GM12878 (cell line): ENCODE measurements around the gene CCL23. TPM values are rescaled to one million over a fixed set of nuclear protein-coding genes. Genes with fewer than 3 reads are reported as not detected.

Experiments
- ATAC-seq: fragments of 200-7000 bp; cut with Tn5 transposase; 3 replicates; pipeline ENCODE4 v1.9.1; 2020; ENCODE audit warnings: mild to moderate bottlenecking, moderate library complexity
- BruUV-seq: library from RNA; stranded (reverse); fragments of 400-500 nt; replicated peaks from 2 replicates; lab custom pipeline; 2021; lab: Mats Ljungman, UMichigan
- CTCF ChIA-PET: fragments of 300-600 bp; sonication (Branson Sonifier 250); formaldehyde crosslinking; extraction: SDS; loops from one replicate; lab custom pipeline; 2021; ENCODE audit warnings: inconsistent platforms; lab: Yijun Ruan, JAX
- POLR2A ChIA-PET: fragments of 350-600 bp; formaldehyde crosslinking; extraction: SDS; loops from one replicate; lab custom pipeline; 2021; ENCODE audit warnings: inconsistent platforms; lab: Charles Lee
- RAD21 ChIA-PET: fragments of 300-600 bp; sonication (Branson Sonifier 250); formaldehyde crosslinking; loops from one replicate; lab custom pipeline; 2023; ENCODE audit warnings: antibody characterized with exemption; ENCODE audit not compliant: unreplicated experiment; lab: Charles Lee
- SMC1A ChIA-PET: fragments of 300-600 bp; sonication (Branson Sonifier 250); formaldehyde crosslinking; loops from one replicate; lab custom pipeline; 2023; ENCODE audit not compliant: unreplicated experiment, uncharacterized antibody; lab: Charles Lee
- DNase-seq: peaks from one replicate; pipeline ENCODE4 v3.0.0-alpha.2; 2011; ENCODE audit warnings: low read depth, low spot score
- FAIRE-seq: peaks from 3 replicates; lab custom pipeline; 2011; peaks lifted over from hg19 to GRCh38; lab: Jason Lieb, UNC
- H2AFZ ChIP-seq: 2 replicates; pipeline ENCODE4 v1.6.0; 2011; ENCODE audit warnings: low read depth, low read length, control low read depth; ENCODE audit not compliant: control insufficient read depth
- H3K27ac ChIP-seq: 2 replicates; pipeline ENCODE4 v1.5.1; 2011; ENCODE audit warnings: control low read depth; ENCODE audit not compliant: control insufficient read depth, insufficient read depth
- H3K27me3 ChIP-seq, 2 experiments: replicated peaks in 1 of 2; 2 replicates each; pipeline versions ENCODE4 v1.6.0 to v1.6.1; 2011; ENCODE audit warnings: low read length in 1 of 2; ENCODE audit not compliant: control insufficient read depth in 2 of 2, insufficient read depth in 2 of 2
- H3K36me3 ChIP-seq, 2 experiments: 2 replicates each; pipeline ENCODE4 v1.5.1; 2011; ENCODE audit warnings: low read length in 1 of 2; ENCODE audit not compliant: control insufficient read depth in 2 of 2, insufficient read depth in 2 of 2
- H3K4me1 ChIP-seq: 2 replicates; pipeline ENCODE4 v1.6.1; 2011; ENCODE audit warnings: mild to moderate bottlenecking, low read length, moderate library complexity, mixed read lengths; ENCODE audit not compliant: control insufficient read depth, insufficient read depth
- H3K4me2 ChIP-seq: 2 replicates; pipeline ENCODE4 v1.6.0; 2011; ENCODE audit warnings: control low read depth; ENCODE audit not compliant: control insufficient read depth, insufficient read depth
- H3K4me3 ChIP-seq: fragments of 200-600 bp; sonication (generic); 2 replicates; pipeline ENCODE4 v1.5.1; 2016
- H3K79me2 ChIP-seq: 2 replicates; pipeline ENCODE4 v1.6.0; 2011; ENCODE audit warnings: low read length; ENCODE audit not compliant: control insufficient read depth, insufficient read depth
- H3K9ac ChIP-seq: 2 replicates; pipeline ENCODE4 v1.8.0; 2011; ENCODE audit warnings: low read length, control low read depth, mixed read lengths; ENCODE audit not compliant: control insufficient read depth, insufficient read depth
- H3K9me3 ChIP-seq: replicated peaks from 3 replicates; pipeline ENCODE4 v1.5.1; 2011; ENCODE audit warnings: mild to moderate bottlenecking, low read length; ENCODE audit not compliant: control insufficient read depth, insufficient read depth
- H4K20me1 ChIP-seq: 2 replicates; pipeline ENCODE4 v1.6.0; 2011; ENCODE audit not compliant: control insufficient read depth, insufficient read depth
- BCLAF1 ChIP-seq: fragments of 450-650 bp; IDR thresholded peaks from 2 replicates; pipeline ENCODE4 v1.6.1; 2017; ENCODE audit warnings: antibody characterized with exemption, mild to moderate bottlenecking, moderate library complexity
- BHLHE40 ChIP-seq, 2 experiments: fragments of 450-650 bp in 1 of 2; IDR thresholded peaks; 2 replicates each; pipeline ENCODE4 v1.6.1; 2011 to 2017; ENCODE audit warnings: low read depth in 2 of 2, borderline replicate concordance in 1 of 2, improper control_type of control experiment in 1 of 2, low read length in 1 of 2, mild to moderate bottlenecking in 1 of 2
- CBFB ChIP-seq: IDR thresholded peaks from 2 replicates; pipeline ENCODE4 v1.6.1; 2016; ENCODE audit warnings: antibody characterized with exemption, low read depth
- HSF1 ChIP-seq: fragments of 150-350 bp; IDR thresholded peaks from 2 replicates; pipeline ENCODE4 v1.6.1; 2014; ENCODE audit warnings: mild to moderate bottlenecking, low read depth, low read length
- MAX ChIP-seq: IDR thresholded peaks from 2 replicates; pipeline ENCODE4 v1.6.1; 2012; ENCODE audit warnings: low read depth, low read length, improper control_type of control experiment
- MTA2 ChIP-seq: fragments of 450-650 bp; IDR thresholded peaks from 2 replicates; pipeline ENCODE4 v1.6.1; 2016; ENCODE audit warnings: low read depth, mild to moderate bottlenecking, moderate library complexity
- NBN ChIP-seq: fragments of 450-650 bp; IDR thresholded peaks from 2 replicates; pipeline ENCODE4 v1.6.1; 2016
- RAD51 ChIP-seq: fragments of 450-650 bp; IDR thresholded peaks from 2 replicates; pipeline ENCODE4 v1.6.1; 2016; ENCODE audit warnings: moderate library complexity, mild to moderate bottlenecking, inconsistent platforms
- RFX5 ChIP-seq: IDR thresholded peaks from 2 replicates; pipeline ENCODE4 v1.6.1; 2011; ENCODE audit warnings: low read depth, low read length, improper control_type of control experiment
- SMARCA5 ChIP-seq: fragments of 450-650 bp; IDR thresholded peaks from 2 replicates; pipeline ENCODE4 v1.6.1; 2017; ENCODE audit warnings: mild to moderate bottlenecking
- SRF ChIP-seq, 2 experiments: IDR thresholded peaks; 2 replicates each; pipeline ENCODE4 v1.6.1; 2011; ENCODE audit warnings: low read depth in 2 of 2, low read length in 2 of 2, mild to moderate bottlenecking in 1 of 2, moderate library complexity in 1 of 2
- TCF3 ChIP-seq: IDR thresholded peaks from 2 replicates; pipeline ENCODE4 v1.6.1; 2012; ENCODE audit warnings: low read depth, mild to moderate bottlenecking, low read length, borderline replicate concordance; ENCODE audit not compliant: insufficient read depth
- YBX1 ChIP-seq: fragments of 450-650 bp; IDR thresholded peaks from 2 replicates; pipeline ENCODE4 v1.6.1; 2016; ENCODE audit warnings: antibody characterized with exemption
- ZNF217 ChIP-seq: fragments of 450-650 bp; IDR thresholded peaks from 2 replicates; pipeline ENCODE4 v1.6.1; 2017; ENCODE audit warnings: antibody characterized with exemption, mild to moderate bottlenecking
- ZNF687 ChIP-seq: fragments of 450-650 bp; IDR thresholded peaks from 2 replicates; pipeline ENCODE4 v1.6.1; 2017; ENCODE audit warnings: mild to moderate bottlenecking, moderate library complexity
- ZSCAN29 ChIP-seq: fragments of 450-650 bp; IDR thresholded peaks from 2 replicates; pipeline ENCODE4 v1.6.1; 2017; ENCODE audit warnings: mild to moderate bottlenecking, moderate library complexity
- WGBS: methylation state at CpG from one replicate; pipeline ENCODE4 v1.1.6; 2016; ENCODE audit warnings: low lambda C conversion rate; ENCODE audit not compliant: insufficient replicate concordance, insufficient coverage; ENCODE audit errors: missing lambda C conversion rate; 5-methylcytosine and 5-hydroxymethylcytosine counted together
- in situ Hi-C: fragments of 300-500 bp; cut with MboI; formaldehyde crosslinking; loops from 9 replicates; pipeline ENCODE4 v1.14.3; 2018; ENCODE audit warnings: mixed read lengths
- intact Hi-C: fragments of 100-400 bp; cut with micrococcal nuclease; formaldehyde crosslinking; loops from one replicate; pipeline ENCODE4 v1.14.2; 2022; ENCODE audit not compliant: unreplicated experiment
- polyA plus RNA-seq, 11 experiments: library from polyadenylated mRNA; depleted of rRNA in 4 of 11; unstranded in 6 of 11; stranded (reverse) in 5 of 11; fragments of >200 nt; fragmentation: Nextera tagmentation in 4 of 11; fragmentation: Illumina TruSeq in 1 of 11; extraction: Ambion mirVana in 4 of 11; extraction: Trizol in 1 of 11; gene quantifications; 1 replicate in 1 of 11; 2 replicates in 10 of 11; pipeline versions ENCODE4 v1.2.1 to v1.2.3, GENCODE V29; 2011 to 2016; ENCODE audit warnings: inconsistent platforms in 2 of 11, missing spikeins in 2 of 11, low read depth in 1 of 11
- total RNA-seq, 4 experiments: library from RNA; depleted of rRNA in 3 of 4; stranded (reverse); fragments of >200 nt in 3 of 4; fragmentation: Illumina TruSeq in 1 of 4; extraction: Trizol in 1 of 4; gene quantifications; 2 replicates each; pipeline versions ENCODE4 v1.2.1 to v1.2.3, GENCODE V29; 2013 to 2021

Gene CCL23
- total and polyA plus RNA-seq, 10 of the 15 experiments (the other 5 are each of a cell fraction or from before 2014, with no cell fraction given) = 0.15 to 0.62 (median 0.41) TPM; not detected in 6

GRCh38 chr17:35978346-35978745 is 39.4 kb downstream of the CCL23 start:
- Histone ChIP-seq H2AFZ (no peak overlapping the region), H3K4me3 (no peak overlapping the region), H4K20me1 (no peaks in the 10 kb centered on the region), H3K9me3 (no peaks in the 10 kb centered on the region; the same call in 1 of the 3 replicates), H3K27me3 (no peaks in the 10 kb centered on the region), H3K9ac (no peak overlapping the region), H3K79me2 (no peaks in the 10 kb centered on the region), H3K4me1 (peaks cover 6% of the 10 kb centered on the region; the same call in 1 of the 2 replicates), H3K36me3 (no peaks in the 10 kb centered on the region), H3K27ac (no peak overlapping the region), H3K4me2 (no peak overlapping the region)
- CTCF ChIA-PET = interaction anchor here (0.7 to 19.0 kb wide), 12 partner anchors 9 to 505 kb away, joined by 3 to 622 read pairs (median 4); partner anchors contain the start of genes CCL18 and CCL3
- in situ Hi-C loops (no loop called here), intact Hi-C loops (no loop called here)
- RAD21 ChIA-PET = interaction anchor here (1.1 to 17.2 kb wide), 9 partner anchors 9 to 170 kb away, joined by 4 to 342 read pairs (median 8); partner anchors contain the start of gene CCL3
- POLR2A ChIA-PET = interaction anchor here (1.2 to 1.3 kb wide), 2 partner anchors 94 to 172 kb away, joined by 3 to 5 read pairs; no protein-coding TSS in a partner anchor
- DNase-seq (no peak), FAIRE-seq (no peak), ATAC-seq (no peak)
- BruUV-seq = no TSS peak
- 67% methylated on average over 3 of the region's 3 CpGs for WGBS
- SMC1A ChIA-PET = interaction anchor here (0.6 to 17.2 kb wide), 21 partner anchors 9 to 706 kb away, joined by 3 to 485 read pairs (median 4); partner anchors contain the start of genes CCL14, CCL3 and CCL4
- no peak for TF ChIP-seq BCLAF1
- TF ChIP-seq RAD51 = no peak
- no peak for TF ChIP-seq ZNF217
- TF ChIP-seq RFX5 = no peak
- no peak for TF ChIP-seq HSF1
- no peak for TF ChIP-seq TCF3
- no peak for TF ChIP-seq MAX
- no peak for TF ChIP-seq CBFB
- TF ChIP-seq SMARCA5 = no peak
- TF ChIP-seq YBX1 = no peak
- no peak for TF ChIP-seq ZNF687
- TF ChIP-seq SRF (IDR thresholded peaks at IDR 0.05; ENCODE audit: low read depth in 2 of 2, low read length in 2 of 2) = no peak
- TF ChIP-seq BHLHE40 (IDR thresholded peaks at IDR 0.05; ENCODE audit: borderline replicate concordance in 1 of 2, low read depth in 2 of 2, low read length in 1 of 2) = no peak
- no peak for TF ChIP-seq ZSCAN29
- TF ChIP-seq NBN = no peak
- TF ChIP-seq MTA2 = no peak
